Measurements from ENCODE around the gene PLEKHG7. TPM values are rescaled to one million over a fixed set of nuclear protein-coding genes. Genes with fewer than 3 reads are reported as not detected.

The PLEKHG7 gene
- total RNA-seq, 2 donors from 2014 or later, result 0.33 to 1.6 TPM

- no peaks in the 10 kb centered on the region for H3K36me3 ChIP-seq (replicated peaks in 1 of 2; ENCODE audit: insufficient read depth in 1 of 2, low read depth in 2 of 2)
- no peak overlapping the region for H3K27ac ChIP-seq
- intact Hi-C loops (cut with DNase I), result no loop called here
- no peak for TF ChIP-seq POLR2A (IDR thresholded peaks at IDR 0.05)
- TF ChIP-seq CTCF (IDR thresholded peaks at IDR 0.05), result no peak
- H3K4me3 ChIP-seq, result no peak overlapping the region
- no peaks in the 10 kb centered on the region for H3K4me1 ChIP-seq
- DNase-seq (no peak), ATAC-seq (no peak)
- no peaks in the 10 kb centered on the region for H3K27me3 ChIP-seq
- no peaks in the 10 kb centered on the region for H3K9me3 ChIP-seq
- 79% methylated on average over 5 of the region's 5 CpGs for WGBS, 2 donors
Measured at GRCh38 chr12:92757597-92758121, 54.9 kb downstream of the PLEKHG7 start.

GRCh38 chr12:92759634-92760268 is 57.0 kb downstream of the PLEKHG7 start:
- intact Hi-C loops (cut with DNase I), result no loop called here
- no peaks in the 10 kb centered on the region for H3K9me3 ChIP-seq
- H3K27me3 ChIP-seq, result no peaks in the 10 kb centered on the region
- H3K36me3 ChIP-seq (replicated peaks in 1 of 2; ENCODE audit: insufficient read depth in 1 of 2, low read depth in 2 of 2), result no peaks in the 10 kb centered on the region
- WGBS, 2 donors, result 67 to 69% methylated on average over 3 of the region's 3 CpGs
- H3K4me3 ChIP-seq, result no peak overlapping the region
- TF ChIP-seq POLR2A (IDR thresholded peaks at IDR 0.05), result no peak
- TF ChIP-seq CTCF (IDR thresholded peaks at IDR 0.05), result no peak
- no peaks in the 10 kb centered on the region for H3K4me1 ChIP-seq
- DNase-seq (no peak), ATAC-seq (no peak)
- H3K27ac ChIP-seq, result no peak overlapping the region

- Histone ChIP-seq H3K4me3 (no peak overlapping the region), H3K9me3 (no peaks in the 10 kb centered on the region), H3K36me3 (replicated peaks in 1 of 2; ENCODE audit: insufficient read depth in 1 of 2, low read depth in 2 of 2) (no peaks in the 10 kb centered on the region), H3K4me1 (no peaks in the 10 kb centered on the region), H3K27me3 (no peaks in the 10 kb centered on the region), H3K27ac (no peak overlapping the region)
- DNase-seq (no peak), ATAC-seq (no peak)
- no peak for TF ChIP-seq POLR2A (IDR thresholded peaks at IDR 0.05)
- TF ChIP-seq CTCF (IDR thresholded peaks at IDR 0.05), result no peak
- intact Hi-C loops (cut with DNase I), result no loop called here
- WGBS, 2 donors, result 77 to 82% methylated on average over 5 of the region's 5 CpGs
Measured at GRCh38 chr12:92762773-92763172, 60.0 kb downstream of the PLEKHG7 start.

- no peak for TF ChIP-seq POLR2A (IDR thresholded peaks at IDR 0.05)
- TF ChIP-seq CTCF (IDR thresholded peaks at IDR 0.05), result no peak
- Histone ChIP-seq H3K9me3 (no peaks in the 10 kb centered on the region), H3K36me3 (replicated peaks in 1 of 2; ENCODE audit: insufficient read depth in 1 of 2, low read depth in 2 of 2) (no peaks in the 10 kb centered on the region), H3K27me3 (no peaks in the 10 kb centered on the region), H3K27ac (no peak overlapping the region), H3K4me1 (no peaks in the 10 kb centered on the region), H3K4me3 (no peak overlapping the region)
- DNase-seq, result no peak
- intact Hi-C loops (cut with DNase I), result no loop called here
- WGBS, 2 donors, result 83 to 87% methylated on average over 5 of the region's 5 CpGs
- no peak for ATAC-seq
Measured at GRCh38 chr12:92764831-92765230, 62.0 kb downstream of the PLEKHG7 start.

- intact Hi-C loops (cut with DNase I), result no loop called here
- H3K27ac ChIP-seq, result no peak overlapping the region
- 29 to 63% methylated on average over 1 of the region's 1 CpG for WGBS, 2 donors
Measured at GRCh38 chr12:92765871-92766270, 63.1 kb downstream of the PLEKHG7 start.

More at GRCh38 chr12:92765871-92766270, 63.1 kb downstream of the PLEKHG7 start:
- H3K4me3 ChIP-seq, result no peak overlapping the region
- no peaks in the 10 kb centered on the region for H3K4me1 ChIP-seq
- TF ChIP-seq CTCF (IDR thresholded peaks at IDR 0.05) (no peak), POLR2A (IDR thresholded peaks at IDR 0.05) (no peak)
- DNase-seq, result no peak
- ATAC-seq, result no peak
- no peaks in the 10 kb centered on the region for H3K36me3 ChIP-seq (replicated peaks in 1 of 2; ENCODE audit: insufficient read depth in 1 of 2, low read depth in 2 of 2)
- H3K9me3 ChIP-seq, result no peaks in the 10 kb centered on the region
- no peaks in the 10 kb centered on the region for H3K27me3 ChIP-seq

Measured in body of pancreas (tissue), 4 donors.